HepG2 (cell line): Measurements from ENCODE around the gene MAPRE3. TPM values are rescaled to one million over a fixed set of nuclear protein-coding genes. Genes with fewer than 3 reads are reported as not detected.

ENCODE experiments used
- MZF1 ChIP-seq: sonication (generic); formaldehyde crosslinking; IDR thresholded peaks from 2 replicates; pipeline ENCODE4 v1.8.1; 2023; ENCODE audit warnings: mild to moderate bottlenecking, missing genetic modification reagents, borderline replicate concordance
- NPAS2 ChIP-seq: sonication (generic); formaldehyde crosslinking; IDR thresholded peaks from 2 replicates; pipeline ENCODE4 v1.8.0; 2022; ENCODE audit warnings: mild to moderate bottlenecking, missing genetic modification reagents, borderline replicate concordance
- SCMH1 ChIP-seq: sonication (generic); formaldehyde crosslinking; IDR thresholded peaks from 2 replicates; pipeline ENCODE4 v1.9.0; 2021; ENCODE audit warnings: missing genetic modification reagents, mild to moderate bottlenecking, borderline replicate concordance
- UBTF ChIP-seq: sonication (generic); formaldehyde crosslinking; IDR thresholded peaks from 2 replicates; pipeline ENCODE4 v1.4.0; 2020; ENCODE audit warnings: mild to moderate bottlenecking, missing genetic modification reagents
- USF2 ChIP-seq, 2 experiments: sonication (generic) in 1 of 2; formaldehyde crosslinking in 1 of 2; IDR thresholded peaks; 2 replicates each; pipeline versions ENCODE4 v1.5.1 to v1.6.1; 2011 to 2020; ENCODE audit warnings: borderline replicate concordance in 1 of 2, low read depth in 1 of 2, low read length in 1 of 2, mild to moderate bottlenecking in 1 of 2, missing genetic modification reagents in 1 of 2, moderate library complexity in 1 of 2
- ZBTB25 ChIP-seq: IDR thresholded peaks from 2 replicates; pipeline ENCODE4 v1.6.1; 2018; ENCODE audit warnings: missing genetic modification reagents
- ZFP36 ChIP-seq: fragments of 150-350 bp; IDR thresholded peaks from 2 replicates; pipeline ENCODE4 v1.6.1; 2018; ENCODE audit warnings: borderline replicate concordance, low read length, low read depth; ENCODE audit not compliant: partially characterized antibody
- ZNF446 ChIP-seq: sonication (generic); formaldehyde crosslinking; IDR thresholded peaks from 2 replicates; pipeline ENCODE4 v1.5.0; 2020; ENCODE audit warnings: mild to moderate bottlenecking, missing genetic modification reagents
- ZNF513 ChIP-seq: sonication (generic); formaldehyde crosslinking; conservative IDR thresholded peaks from 2 replicates; pipeline ENCODE4 v1.5.0; 2020; ENCODE audit warnings: missing genetic modification reagents
- ZNF646 ChIP-seq: sonication (generic); formaldehyde crosslinking; IDR thresholded peaks from 2 replicates; pipeline ENCODE4 v1.9.0; 2021; ENCODE audit warnings: mild to moderate bottlenecking, missing genetic modification reagents
- ZNF773 ChIP-seq: sonication (generic); formaldehyde crosslinking; IDR thresholded peaks from 2 replicates; pipeline ENCODE4 v1.4.0; 2020; ENCODE audit warnings: missing genetic modification reagents, borderline replicate concordance
- polyA plus RNA-seq, 8 experiments: library from polyadenylated mRNA; depleted of rRNA in 3 of 8; stranded (reverse) in 7 of 8; unstranded in 1 of 8; fragments of >200 nt; fragmentation: Illumina TruSeq in 4 of 8; extraction: Trizol in 4 of 8; gene quantifications; 2 replicates each; pipeline versions ENCODE4 v1.2.1 to v1.2.3, GENCODE V29; 2011 to 2016; ENCODE audit warnings: low read depth in 4 of 8, missing spikeins in 1 of 8, mixed read lengths in 1 of 8; ENCODE audit not compliant: insufficient read depth in 1 of 8
- total RNA-seq, 5 experiments: library from RNA; depleted of rRNA; stranded (reverse); fragments of >200 nt; fragmentation: Illumina TruSeq; extraction: Trizol; gene quantifications; 2 replicates each; pipeline ENCODE4 v1.2.3, GENCODE V29; 2016; ENCODE audit warnings: low read depth in 1 of 5

The MAPRE3 gene
- total and polyA plus RNA-seq, 2 of the 13 experiments (the other 11 are each of a cell fraction or from before 2014, with no cell fraction given): 0.31 to 0.91 TPM

- TF ChIP-seq ZBTB25 (CRISPR knock-in tag) (peak; percentile 42; the same call in 1 of the 2 replicates), ZFP36 (no peak), ZNF446 (CRISPR knock-in tag) (no peak), ZNF773 (CRISPR knock-in tag) (no peak), SCMH1 (CRISPR knock-in tag) (no peak), USF2 (IDR thresholded peaks at IDR 0.05; ENCODE audit: low read depth, low read length) (no peak), USF2 (CRISPR knock-in tag; IDR thresholded peaks at IDR 0.05; ENCODE audit: borderline replicate concordance) (no peak), ZNF646 (no peak), UBTF (peak; percentile 50; the same call in 1 of the 2 replicates), ZNF513 (CRISPR knock-in tag) (no peak), NPAS2 (CRISPR knock-in tag) (no peak), MZF1 (CRISPR knock-in tag) (no peak)
These were observed 45.2 kb upstream of the MAPRE3 start (continued) for GRCh38 chr2:26925100-26925791.
